A204.1 (cell line): Measurements from ENCODE around the gene OR2AE1.
"Not testable (repeated sequence)": the region's sequence is repeated elsewhere in the genome, so short reads cannot be mapped to it uniquely, and the experiment has no call there.

Experiments used
- FAIRE-seq: peaks from 2 replicates; lab custom pipeline; 2012; peaks lifted over from hg19 to GRCh38; lab: Jason Lieb, UNC

The OR2AE1 gene

GRCh38 chr7:99876933-99877332 lies at the start of gene OR2AE1:
TSS of gene OR2AE1 (minus strand) at chr7:99877033. CDS start at chr7:99877033, 0 bp downstream.
- FAIRE-seq: no peak

GRCh38 chr7:99926321-99926720 lies 49.5 kb upstream of the OR2AE1 start:
- FAIRE-seq: no peak

GRCh38 chr7:99923200-99923599 lies 46.4 kb upstream of the OR2AE1 start:
- FAIRE-seq: no peak

- FAIRE-seq: no peak
Measured at GRCh38 chr7:99920149-99920548, 43.3 kb upstream of the OR2AE1 start.

- FAIRE-seq: no peak
Measured at GRCh38 chr7:99919814-99920112, 42.9 kb upstream of the OR2AE1 start.

- peak; percentile 94 for FAIRE-seq
Measured at GRCh38 chr7:99918959-99919813, 42.4 kb upstream of the OR2AE1 start, which contains the start of gene TRIM4. TSS of gene TRIM4 (minus strand) at chr7:99919530. CDS start at chr7:99919401, 129 bp downstream.

GRCh38 chr7:99910976-99911375 lies 34.1 kb upstream of the OR2AE1 start:
- no peak for FAIRE-seq

- no peak for FAIRE-seq
Measured at GRCh38 chr7:99901581-99901980, 24.7 kb upstream of the OR2AE1 start.

- FAIRE-seq: no peak
Measured at GRCh38 chr7:99899830-99900519, 23.1 kb upstream of the OR2AE1 start.

- no peak for FAIRE-seq
Measured at GRCh38 chr7:99898836-99899235, 22.0 kb upstream of the OR2AE1 start.

- FAIRE-seq: no peak
Measured at GRCh38 chr7:99898023-99898357, 21.2 kb upstream of the OR2AE1 start.

- no peak for FAIRE-seq
Measured at GRCh38 chr7:99897322-99898022, 20.6 kb upstream of the OR2AE1 start.

- FAIRE-seq: no peak
Measured at GRCh38 chr7:99894738-99895137, 17.9 kb upstream of the OR2AE1 start.

- FAIRE-seq: no peak
Measured at GRCh38 chr7:99893280-99893679, 16.4 kb upstream of the OR2AE1 start.

GRCh38 chr7:99890348-99890747 lies 13.5 kb upstream of the OR2AE1 start:
- FAIRE-seq: not testable (repeated sequence)

- FAIRE-seq: not testable (repeated sequence)
Measured at GRCh38 chr7:99888366-99888765, 11.5 kb upstream of the OR2AE1 start.

GRCh38 chr7:99881370-99881769 lies 4.5 kb upstream of the OR2AE1 start:
- no peak for FAIRE-seq

GRCh38 chr7:99876491-99876890 lies 342 bp downstream of the OR2AE1 start:
- FAIRE-seq: no peak

- FAIRE-seq: no peak
Measured at GRCh38 chr7:99868246-99868645, 8.6 kb downstream of the OR2AE1 start.

- not testable (repeated sequence) for FAIRE-seq
Measured at GRCh38 chr7:99867477-99867876, 9.4 kb downstream of the OR2AE1 start.

- no peak for FAIRE-seq
Measured at GRCh38 chr7:99863847-99864440, 12.9 kb downstream of the OR2AE1 start.

- no peak for FAIRE-seq
Measured at GRCh38 chr7:99860281-99861127, 16.3 kb downstream of the OR2AE1 start.
